SU-DHL-6 (cell line): ENCODE measurements around the gene EFCAB6.

Experiments
- EZH2phosphoT487 ChIP-seq: fragments of 200-600 bp; sonication (generic), shearing (Covaris generic); conservative IDR thresholded peaks from 2 replicates; pipeline ENCODE4 v1.6.1; 2018; ENCODE audit warnings: mild to moderate bottlenecking, antibody characterized with exemption, low read length, moderate library complexity, mixed read lengths
- TF ChIP-seq, protein P1 (sequence below): fragments of 200-600 bp; sonication (generic); IDR thresholded peaks from one replicate; pipeline ENCODE4 v1.5.1; 2017; ENCODE audit warnings: antibody characterized with exemption, mild to moderate bottlenecking, low read length, moderate library complexity; ENCODE audit not compliant: insufficient read depth, poor library complexity, severe bottlenecking

DNA sequence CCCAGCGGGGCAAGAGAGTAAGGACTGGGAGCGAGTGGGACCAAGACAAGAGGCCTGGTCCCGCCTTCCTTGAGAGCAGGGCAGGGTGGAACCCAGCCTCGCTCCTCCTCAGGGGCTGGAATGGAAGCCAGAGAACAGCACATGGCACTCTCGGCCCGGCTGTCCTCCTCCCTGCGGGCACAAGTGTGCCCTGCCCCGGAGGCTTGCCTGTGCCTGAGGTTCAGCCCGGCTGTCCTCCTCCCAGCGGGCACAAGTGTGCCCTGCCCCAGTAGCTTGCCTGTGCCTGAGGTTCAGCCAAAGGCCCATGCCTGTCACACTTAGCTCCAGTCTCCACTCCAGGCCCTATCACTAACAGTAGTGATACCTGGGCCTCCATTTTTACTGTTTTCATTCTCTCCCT, 26.1 kb upstream of the EFCAB6 start:
- TF ChIP-seq, protein P1, sequence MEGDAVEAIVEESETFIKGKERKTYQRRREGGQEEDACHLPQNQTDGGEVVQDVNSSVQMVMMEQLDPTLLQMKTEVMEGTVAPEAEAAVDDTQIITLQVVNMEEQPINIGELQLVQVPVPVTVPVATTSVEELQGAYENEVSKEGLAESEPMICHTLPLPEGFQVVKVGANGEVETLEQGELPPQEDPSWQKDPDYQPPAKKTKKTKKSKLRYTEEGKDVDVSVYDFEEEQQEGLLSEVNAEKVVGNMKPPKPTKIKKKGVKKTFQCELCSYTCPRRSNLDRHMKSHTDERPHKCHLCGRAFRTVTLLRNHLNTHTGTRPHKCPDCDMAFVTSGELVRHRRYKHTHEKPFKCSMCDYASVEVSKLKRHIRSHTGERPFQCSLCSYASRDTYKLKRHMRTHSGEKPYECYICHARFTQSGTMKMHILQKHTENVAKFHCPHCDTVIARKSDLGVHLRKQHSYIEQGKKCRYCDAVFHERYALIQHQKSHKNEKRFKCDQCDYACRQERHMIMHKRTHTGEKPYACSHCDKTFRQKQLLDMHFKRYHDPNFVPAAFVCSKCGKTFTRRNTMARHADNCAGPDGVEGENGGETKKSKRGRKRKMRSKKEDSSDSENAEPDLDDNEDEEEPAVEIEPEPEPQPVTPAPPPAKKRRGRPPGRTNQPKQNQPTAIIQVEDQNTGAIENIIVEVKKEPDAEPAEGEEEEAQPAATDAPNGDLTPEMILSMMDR, result no peak
- TF ChIP-seq EZH2phosphoT487, result no peak
